Prostate gland (tissue), 2 donors: ENCODE measurements around the gene TREML1.

ENCODE experiments used
- CTCF ChIP-seq, 4 experiments: fragments of 200-600 bp in 2 of 4; fragments of 450-650 bp in 2 of 4; sonication (generic) in 2 of 4; IDR thresholded peaks; 1 replicate in 3 of 4; 2 replicates in 1 of 4; pipeline ENCODE4 v1.5.1; 2016 to 2019; ENCODE audit warnings: antibody characterized with exemption in 4 of 4, mild to moderate bottlenecking in 2 of 4, moderate library complexity in 2 of 4
- POLR2A ChIP-seq: fragments of 450-650 bp; IDR thresholded peaks from one replicate; pipeline ENCODE4 v1.6.1; 2016; ENCODE audit warnings: antibody characterized with exemption, mild to moderate bottlenecking
- POLR2AphosphoS5 ChIP-seq: sonication (generic); formaldehyde crosslinking; IDR thresholded peaks from one replicate; pipeline ENCODE4 v1.6.1; 2017; ENCODE audit warnings: antibody characterized with exemption

GRCh38 chr6:41122918-41123317 is 31.2 kb downstream of the TREML1 start:
- TF ChIP-seq CTCF (IDR thresholded peaks at IDR 0.05) (no peak), POLR2AphosphoS5 (no peak), POLR2A (no peak)
